Measurements from ENCODE around the gene DNAJC12. TPM values are rescaled to one million over a fixed set of nuclear protein-coding genes. Genes with fewer than 3 reads are reported as not detected.

Gene DNAJC12
- total and polyA plus RNA-seq, 4 donors = 1.2 to 6.4 (median 1.5) TPM

- H3K27ac ChIP-seq (ENCODE audit: low read depth in 1 of 2, low read length in 1 of 2) = no peak overlapping the region
- TF ChIP-seq, protein P1, sequence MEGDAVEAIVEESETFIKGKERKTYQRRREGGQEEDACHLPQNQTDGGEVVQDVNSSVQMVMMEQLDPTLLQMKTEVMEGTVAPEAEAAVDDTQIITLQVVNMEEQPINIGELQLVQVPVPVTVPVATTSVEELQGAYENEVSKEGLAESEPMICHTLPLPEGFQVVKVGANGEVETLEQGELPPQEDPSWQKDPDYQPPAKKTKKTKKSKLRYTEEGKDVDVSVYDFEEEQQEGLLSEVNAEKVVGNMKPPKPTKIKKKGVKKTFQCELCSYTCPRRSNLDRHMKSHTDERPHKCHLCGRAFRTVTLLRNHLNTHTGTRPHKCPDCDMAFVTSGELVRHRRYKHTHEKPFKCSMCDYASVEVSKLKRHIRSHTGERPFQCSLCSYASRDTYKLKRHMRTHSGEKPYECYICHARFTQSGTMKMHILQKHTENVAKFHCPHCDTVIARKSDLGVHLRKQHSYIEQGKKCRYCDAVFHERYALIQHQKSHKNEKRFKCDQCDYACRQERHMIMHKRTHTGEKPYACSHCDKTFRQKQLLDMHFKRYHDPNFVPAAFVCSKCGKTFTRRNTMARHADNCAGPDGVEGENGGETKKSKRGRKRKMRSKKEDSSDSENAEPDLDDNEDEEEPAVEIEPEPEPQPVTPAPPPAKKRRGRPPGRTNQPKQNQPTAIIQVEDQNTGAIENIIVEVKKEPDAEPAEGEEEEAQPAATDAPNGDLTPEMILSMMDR (IDR thresholded peaks at IDR 0.05; ENCODE audit: control extremely low read depth, extremely low read depth) = no peak
- H3K4me3 ChIP-seq = no peak overlapping the region
- DNase-seq (no peak), ATAC-seq (ENCODE audit: insufficient read depth, low FRiP score) (peak; percentile 50)
- H3K36me3 ChIP-seq (ENCODE audit: control insufficient read depth in 4 of 4, insufficient read depth in 4 of 4, low read length in 4 of 4) = no peaks in the 10 kb centered on the region
- 35 to 49% methylated on average over 15 of the region's 15 CpGs for WGBS, 2 donors
- H3K4me1 ChIP-seq (ENCODE audit: control insufficient read depth in 5 of 5, insufficient read depth in 5 of 5, low read length in 5 of 5) = no peaks in the 10 kb centered on the region
- no peaks in the 10 kb centered on the region for H3K9me3 ChIP-seq (ENCODE audit: control insufficient read depth in 4 of 4, insufficient read depth in 3 of 4, low read length in 3 of 4)
- H3K9ac ChIP-seq (ENCODE audit: insufficient read depth in 1 of 2, low read length in 2 of 2) = no peak overlapping the region
- no peaks in the 10 kb centered on the region for H3K27me3 ChIP-seq (ENCODE audit: control insufficient read depth in 3 of 3, insufficient read depth in 3 of 3, low read length in 2 of 3)
Observed at GRCh38 chr10:67788028-67788886, 49.7 kb downstream of the DNAJC12 start.

DNA sequence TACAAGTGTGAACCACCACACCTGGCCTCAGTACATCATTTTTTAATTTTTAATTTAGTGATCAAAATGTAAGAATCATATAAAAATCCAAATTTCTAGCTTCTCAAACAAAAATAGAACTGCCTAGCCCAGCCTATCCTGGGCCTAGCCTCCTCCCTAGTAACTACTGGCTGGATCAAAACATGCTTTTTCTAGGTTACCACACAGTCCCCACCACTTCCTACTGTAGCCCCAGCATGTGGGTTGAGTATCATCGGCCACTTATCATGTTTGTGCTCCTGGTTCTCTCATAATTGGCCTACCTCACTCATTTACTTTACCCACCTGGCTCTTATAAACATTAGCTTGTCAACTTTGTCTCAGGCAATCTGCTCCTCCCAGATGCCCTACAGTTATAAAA is 52.9 kb downstream of the DNAJC12 start:
- 37 to 57% methylated on average over 1 of the region's 1 CpG for WGBS, 2 donors
- Histone ChIP-seq H3K36me3 (ENCODE audit: control insufficient read depth in 4 of 4, insufficient read depth in 4 of 4, low read length in 4 of 4) (no peaks in the 10 kb centered on the region), H3K4me1 (ENCODE audit: control insufficient read depth in 5 of 5, insufficient read depth in 5 of 5, low read length in 5 of 5) (no peaks in the 10 kb centered on the region), H3K27me3 (ENCODE audit: control insufficient read depth in 3 of 3, insufficient read depth in 3 of 3, low read length in 2 of 3) (no peaks in the 10 kb centered on the region), H3K4me3 (no peak overlapping the region), H3K9ac (ENCODE audit: insufficient read depth in 1 of 2, low read length in 2 of 2) (no peak overlapping the region), H3K27ac (ENCODE audit: low read depth in 1 of 2, low read length in 1 of 2) (no peak overlapping the region), H3K9me3 (ENCODE audit: control insufficient read depth in 4 of 4, insufficient read depth in 3 of 4, low read length in 3 of 4) (no peaks in the 10 kb centered on the region)
- no peak for DNase-seq
- TF ChIP-seq, protein P1 (IDR thresholded peaks at IDR 0.05; ENCODE audit: control extremely low read depth, extremely low read depth) = no peak
- no peak for ATAC-seq (ENCODE audit: insufficient read depth, low FRiP score)

DNA sequence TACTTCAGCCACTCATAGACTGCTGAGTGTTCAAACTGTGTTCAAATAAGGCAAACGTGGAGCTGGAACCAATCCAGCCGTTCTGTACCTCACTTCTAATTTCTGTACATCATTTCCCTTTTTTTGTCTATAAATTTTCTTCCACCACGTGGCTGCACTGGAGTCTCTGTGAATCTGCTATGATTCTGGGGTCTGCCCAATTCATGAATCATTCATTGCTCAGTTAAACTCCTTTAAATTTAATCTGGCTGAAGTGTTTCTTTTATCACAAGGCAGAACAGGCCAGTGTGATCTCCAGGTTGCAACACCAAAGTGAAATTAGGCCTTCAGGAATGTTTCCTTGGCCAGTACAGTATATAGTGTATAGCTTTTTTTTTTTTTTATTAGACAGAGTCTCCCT is 53.5 kb downstream of the DNAJC12 start:
- Histone ChIP-seq H3K9ac (ENCODE audit: insufficient read depth in 1 of 2, low read length in 2 of 2) (no peak overlapping the region), H3K36me3 (ENCODE audit: control insufficient read depth in 4 of 4, insufficient read depth in 4 of 4, low read length in 4 of 4) (no peaks in the 10 kb centered on the region), H3K27me3 (ENCODE audit: control insufficient read depth in 3 of 3, insufficient read depth in 3 of 3, low read length in 2 of 3) (no peaks in the 10 kb centered on the region), H3K9me3 (ENCODE audit: control insufficient read depth in 4 of 4, insufficient read depth in 3 of 4, low read length in 3 of 4) (no peaks in the 10 kb centered on the region), H3K4me1 (ENCODE audit: control insufficient read depth in 5 of 5, insufficient read depth in 5 of 5, low read length in 5 of 5) (no peaks in the 10 kb centered on the region), H3K4me3 (no peak overlapping the region), H3K27ac (ENCODE audit: low read depth in 1 of 2, low read length in 1 of 2) (no peak overlapping the region)
- DNase-seq = no peak
- 16 to 20% methylated on average over 3 of the region's 3 CpGs for WGBS, 2 donors
- ATAC-seq (ENCODE audit: insufficient read depth, low FRiP score) = no peak
- TF ChIP-seq, protein P1 (IDR thresholded peaks at IDR 0.05; ENCODE audit: control extremely low read depth, extremely low read depth) = no peak

Measured in lung (tissue), 12 donors.